HT1080 (cell line): ENCODE results near the gene LAT. TPM values are rescaled to one million over a fixed set of nuclear protein-coding genes. Genes with fewer than 3 reads are reported as not detected.

ENCODE experiments used
- total RNA-seq: library from RNA; depleted of rRNA; stranded (reverse); fragments of >200 nt; shearing (Covaris generic); gene quantifications from 2 replicates; pipeline ENCODE4 v1.2.3, GENCODE V29; 2014; rRNA removed

LAT gene
- total RNA-seq, 1 experiment from 2014 or later: 44.1 TPM

Other genes starting within 250 kb of the LAT start
- gene NPIPB9, start 233.3 kb upstream of the LAT start, total RNA-seq: 0.33 and 0.40 TPM in 2 replicates
- 36.5 and 57.7 TPM in 2 replicates for gene ATXN2L, start 162.1 kb upstream of the LAT start, total RNA-seq
- gene TUFM, start 138.7 kb upstream of the LAT start, total RNA-seq: 390 and 404 TPM in 2 replicates
- 28.5 and 38.5 TPM in 2 replicates for gene SH2B1, start 121.2 kb upstream of the LAT start, total RNA-seq
- gene ATP2A1, start 106.6 kb upstream of the LAT start, total RNA-seq: 0.27 TPM in 1 of 2 replicates, not detected in the other
- gene RABEP2, start 59.8 kb upstream of the LAT start, total RNA-seq: 24.7 and 28.0 TPM in 2 replicates
- gene CD19, start 53.1 kb upstream of the LAT start, total RNA-seq: not detected in 2 replicates
- gene NFATC2IP, start 34.1 kb upstream of the LAT start, total RNA-seq: 30.4 and 33.2 TPM in 2 replicates
- 36.5 and 45.6 TPM in 2 replicates for gene SPNS1, start 10.3 kb upstream of the LAT start, total RNA-seq